ENCODE results near the gene ROPN1L. TPM values are rescaled to one million over a fixed set of nuclear protein-coding genes. Genes with fewer than 3 reads are reported as not detected.

Gene ROPN1L
- total RNA-seq, 1 donor from 2014 or later = 0.77 TPM

DNA sequence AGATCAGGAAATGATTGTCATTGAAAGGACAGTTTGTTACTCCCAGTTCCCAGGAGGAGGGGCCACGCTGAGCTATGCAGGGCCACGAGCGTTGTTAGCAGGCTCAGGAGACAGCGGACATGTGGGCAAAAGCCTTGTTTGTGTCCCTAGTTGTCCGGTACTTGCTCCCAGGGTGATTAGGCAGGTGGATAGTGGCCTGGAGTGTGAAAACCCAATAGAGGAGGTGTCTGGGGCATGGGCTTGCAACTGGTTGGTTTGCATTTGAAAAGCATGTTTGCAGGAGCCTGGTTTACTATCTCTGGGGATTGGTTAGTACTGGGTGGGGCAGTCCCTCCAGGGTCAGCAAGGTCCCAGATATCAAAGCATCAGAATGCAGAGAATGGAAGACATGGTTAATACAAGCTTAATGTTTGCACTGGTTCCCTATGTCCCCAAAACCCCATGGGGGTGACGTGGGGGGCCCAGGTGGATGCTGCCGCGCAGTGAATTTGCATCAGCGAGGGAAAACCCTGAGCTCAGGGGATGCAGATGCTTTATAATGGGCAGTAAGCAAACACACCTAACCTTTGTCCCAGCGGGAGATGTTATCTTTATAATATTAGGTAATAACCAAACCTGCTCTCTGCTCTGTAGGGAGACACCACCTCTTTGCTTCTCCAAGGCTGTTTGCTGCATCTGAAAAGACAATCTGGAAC, 39.7 kb downstream of the ROPN1L start:
- H3K4me1 ChIP-seq (ENCODE audit: insufficient read depth, low read length) = peaks cover 41% of the 10 kb centered on the region
- Mint-ChIP-seq H3K4me1 (ENCODE audit: low read depth, unreplicated experiment) (peaks cover 32% of the 10 kb centered on the region), H3K4me3 (ENCODE audit: unreplicated experiment) (no peak overlapping the region), H3K9me3 (ENCODE audit: unreplicated experiment) (no peaks in the 10 kb centered on the region), H3K36me3 (ENCODE audit: low read depth, unreplicated experiment) (peaks cover 11% of the 10 kb centered on the region), H3K27ac (ENCODE audit: unreplicated experiment) (no peak overlapping the region), H3K27me3 (ENCODE audit: low read depth, unreplicated experiment) (peaks cover 11% of the 10 kb centered on the region)
- TF ChIP-seq, protein P1, sequence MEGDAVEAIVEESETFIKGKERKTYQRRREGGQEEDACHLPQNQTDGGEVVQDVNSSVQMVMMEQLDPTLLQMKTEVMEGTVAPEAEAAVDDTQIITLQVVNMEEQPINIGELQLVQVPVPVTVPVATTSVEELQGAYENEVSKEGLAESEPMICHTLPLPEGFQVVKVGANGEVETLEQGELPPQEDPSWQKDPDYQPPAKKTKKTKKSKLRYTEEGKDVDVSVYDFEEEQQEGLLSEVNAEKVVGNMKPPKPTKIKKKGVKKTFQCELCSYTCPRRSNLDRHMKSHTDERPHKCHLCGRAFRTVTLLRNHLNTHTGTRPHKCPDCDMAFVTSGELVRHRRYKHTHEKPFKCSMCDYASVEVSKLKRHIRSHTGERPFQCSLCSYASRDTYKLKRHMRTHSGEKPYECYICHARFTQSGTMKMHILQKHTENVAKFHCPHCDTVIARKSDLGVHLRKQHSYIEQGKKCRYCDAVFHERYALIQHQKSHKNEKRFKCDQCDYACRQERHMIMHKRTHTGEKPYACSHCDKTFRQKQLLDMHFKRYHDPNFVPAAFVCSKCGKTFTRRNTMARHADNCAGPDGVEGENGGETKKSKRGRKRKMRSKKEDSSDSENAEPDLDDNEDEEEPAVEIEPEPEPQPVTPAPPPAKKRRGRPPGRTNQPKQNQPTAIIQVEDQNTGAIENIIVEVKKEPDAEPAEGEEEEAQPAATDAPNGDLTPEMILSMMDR (IDR thresholded peaks at IDR 0.05; ENCODE audit: insufficient read depth, low read depth, low read length) = no peak
- no peak for TF ChIP-seq EZH2 (IDR thresholded peaks at IDR 0.05; ENCODE audit: insufficient read depth, low read length)
- no peak overlapping the region for H3K9ac ChIP-seq (ENCODE audit: low read length)
- H3K27ac ChIP-seq (ENCODE audit: low read depth, low read length) = no peak overlapping the region
- H3K9me3 ChIP-seq (ENCODE audit: insufficient read depth, low read depth, low read length) = no peaks in the 10 kb centered on the region
- H3K36me3 ChIP-seq (ENCODE audit: insufficient read depth, low read length) = no peaks in the 10 kb centered on the region
- no peaks in the 10 kb centered on the region for H4K20me1 ChIP-seq (ENCODE audit: insufficient read depth, low read length)
- DNase-seq (ENCODE audit: low read depth) (no peak), FAIRE-seq (no peak)
- no peaks in the 10 kb centered on the region for H3K27me3 ChIP-seq (ENCODE audit: insufficient read depth, low read length)
- no peaks in the 10 kb centered on the region for H3K79me2 ChIP-seq (ENCODE audit: insufficient read depth, low read length)
- no peak overlapping the region for H3K4me3 ChIP-seq (ENCODE audit: insufficient read depth, low read depth, low read length)
- H3K4me2 ChIP-seq (ENCODE audit: low read length) = no peak overlapping the region
- H2AFZ ChIP-seq (ENCODE audit: low read depth, low read length) = no peak overlapping the region

DNA sequence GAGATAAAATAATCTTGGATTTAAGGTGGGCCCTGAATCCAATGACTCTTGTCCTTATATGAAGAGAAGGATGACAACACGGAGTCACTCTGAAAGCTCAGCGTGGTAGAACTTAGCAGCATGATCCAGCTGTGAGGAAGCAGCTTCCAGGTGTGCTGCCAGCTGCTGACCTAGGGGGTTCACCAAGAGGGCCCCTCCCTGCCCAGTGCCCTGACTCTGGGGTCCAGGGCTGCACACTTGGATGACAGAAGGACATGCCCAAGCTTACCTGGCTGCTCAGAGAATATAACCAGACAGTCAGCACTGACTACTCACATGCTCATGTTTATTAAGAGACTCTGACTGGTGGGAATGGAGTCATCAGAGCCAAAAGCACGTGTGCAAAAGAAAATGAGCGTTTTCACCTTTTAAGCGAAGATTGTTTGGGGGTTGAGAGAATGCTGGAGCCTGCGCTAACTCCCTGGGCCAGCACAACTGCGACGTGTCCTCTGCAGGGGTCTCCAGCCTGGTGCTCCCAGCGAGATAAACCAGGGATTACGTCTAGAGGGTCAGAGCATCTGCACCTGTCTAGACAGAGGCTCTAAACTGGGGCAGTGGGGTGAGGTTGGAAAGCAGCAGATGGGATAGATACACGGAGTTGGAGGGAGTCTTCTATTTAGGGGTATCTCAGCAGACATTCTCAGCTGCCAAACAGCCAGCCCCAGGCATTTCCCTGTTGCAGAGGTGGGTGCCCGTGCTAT, 41.3 kb downstream of the ROPN1L start:
- H3K27me3 Mint-ChIP-seq (ENCODE audit: low read depth, unreplicated experiment) = peaks cover 11% of the 10 kb centered on the region
- DNase-seq (ENCODE audit: low read depth) (no peak), FAIRE-seq (no peak)
- H4K20me1 ChIP-seq (ENCODE audit: insufficient read depth, low read length) = no peaks in the 10 kb centered on the region
- H3K9me3 Mint-ChIP-seq (ENCODE audit: unreplicated experiment) = no peaks in the 10 kb centered on the region
- H3K36me3 Mint-ChIP-seq (ENCODE audit: low read depth, unreplicated experiment) = peaks cover 11% of the 10 kb centered on the region
- H3K27ac ChIP-seq (ENCODE audit: low read depth, low read length) = no peak overlapping the region
- H3K9ac ChIP-seq (ENCODE audit: low read length) = no peak overlapping the region
- H2AFZ ChIP-seq (ENCODE audit: low read depth, low read length) = no peak overlapping the region
- H3K4me1 Mint-ChIP-seq (ENCODE audit: low read depth, unreplicated experiment) = peaks cover 29% of the 10 kb centered on the region
- TF ChIP-seq, protein P1 (IDR thresholded peaks at IDR 0.05; ENCODE audit: insufficient read depth, low read depth, low read length) = no peak
- TF ChIP-seq EZH2 (IDR thresholded peaks at IDR 0.05; ENCODE audit: insufficient read depth, low read length) = no peak
- no peak overlapping the region for H3K4me2 ChIP-seq (ENCODE audit: low read length)
- H3K79me2 ChIP-seq (ENCODE audit: insufficient read depth, low read length) = no peaks in the 10 kb centered on the region
- H3K4me3 ChIP-seq (ENCODE audit: insufficient read depth, low read depth, low read length) = no peak overlapping the region
- H3K27ac Mint-ChIP-seq (ENCODE audit: unreplicated experiment) = no peak overlapping the region
- peaks cover 40% of the 10 kb centered on the region for H3K4me1 ChIP-seq (ENCODE audit: insufficient read depth, low read length)
- no peaks in the 10 kb centered on the region for H3K27me3 ChIP-seq (ENCODE audit: insufficient read depth, low read length)
- no peaks in the 10 kb centered on the region for H3K36me3 ChIP-seq (ENCODE audit: insufficient read depth, low read length)
- peak overlapping the region; percentile 40 for H3K4me3 Mint-ChIP-seq (ENCODE audit: unreplicated experiment)
- no peaks in the 10 kb centered on the region for H3K9me3 ChIP-seq (ENCODE audit: insufficient read depth, low read depth, low read length)

DNA sequence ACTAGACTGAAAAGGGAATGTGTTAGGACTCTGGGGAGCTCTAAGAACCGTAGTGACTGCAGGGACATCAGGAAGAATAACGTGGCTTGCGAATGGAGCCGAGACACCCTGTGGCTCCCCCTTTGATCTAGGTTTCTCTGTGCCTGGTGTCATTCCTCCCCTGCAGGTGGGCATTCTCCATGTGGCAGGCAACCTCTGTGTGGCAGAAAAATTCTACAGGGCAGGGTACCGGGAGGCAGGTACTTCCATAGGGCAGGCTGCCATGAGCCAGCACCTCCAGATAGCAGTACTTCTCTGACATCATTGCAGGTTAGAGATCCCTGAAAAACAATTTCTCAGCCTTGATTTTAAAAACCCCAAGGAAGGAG, 43.1 kb downstream of the ROPN1L start:
- Mint-ChIP-seq H3K27ac (ENCODE audit: unreplicated experiment) (no peak overlapping the region), H3K4me3 (ENCODE audit: unreplicated experiment) (no peak overlapping the region), H3K27me3 (ENCODE audit: low read depth, unreplicated experiment) (peaks cover 11% of the 10 kb centered on the region), H3K9me3 (ENCODE audit: unreplicated experiment) (no peaks in the 10 kb centered on the region), H3K36me3 (ENCODE audit: low read depth, unreplicated experiment) (peaks cover 11% of the 10 kb centered on the region), H3K4me1 (ENCODE audit: low read depth, unreplicated experiment) (peaks cover 14% of the 10 kb centered on the region)
- Histone ChIP-seq H3K9ac (ENCODE audit: low read length) (peak overlapping the region; percentile 19), H3K4me3 (ENCODE audit: insufficient read depth, low read depth, low read length) (no peak overlapping the region), H3K4me1 (ENCODE audit: insufficient read depth, low read length) (peaks cover 24% of the 10 kb centered on the region), H3K36me3 (ENCODE audit: insufficient read depth, low read length) (no peaks in the 10 kb centered on the region), H3K79me2 (ENCODE audit: insufficient read depth, low read length) (no peaks in the 10 kb centered on the region), H3K9me3 (ENCODE audit: insufficient read depth, low read depth, low read length) (no peaks in the 10 kb centered on the region), H3K27me3 (ENCODE audit: insufficient read depth, low read length) (no peaks in the 10 kb centered on the region), H3K4me2 (ENCODE audit: low read length) (peak overlapping the region; percentile 55), H3K27ac (ENCODE audit: low read depth, low read length) (peak overlapping the region; percentile 69), H2AFZ (ENCODE audit: low read depth, low read length) (peak overlapping the region; percentile 57), H4K20me1 (ENCODE audit: insufficient read depth, low read length) (no peaks in the 10 kb centered on the region)
- no peak for TF ChIP-seq EZH2 (IDR thresholded peaks at IDR 0.05; ENCODE audit: insufficient read depth, low read length)
- TF ChIP-seq, protein P1 (IDR thresholded peaks at IDR 0.05; ENCODE audit: insufficient read depth, low read depth, low read length) = no peak
- FAIRE-seq = no peak
- DNase-seq (ENCODE audit: low read depth) = no peak
